NCI-H187 treated with DMSO at 0.1 percent for 48 hours (cell line): ENCODE data around the gene ADPRH.

Experiments
- DNase-seq: peaks from one replicate; lab custom pipeline; 2025; lab: John Stamatoyannopoulos, UW

The ADPRH gene

GRCh38 chr3:119630128-119630879 lies 51.0 kb downstream of the ADPRH start:
- no peak for DNase-seq

- DNase-seq = no peak
Observed at GRCh38 chr3:119630880-119631329, 51.6 kb downstream of the ADPRH start.

- no peak for DNase-seq
Observed at GRCh38 chr3:119631516-119631915, 52.2 kb downstream of the ADPRH start.

- no peak for DNase-seq
Observed at GRCh38 chr3:119632216-119632615, 52.9 kb downstream of the ADPRH start.

- DNase-seq = no peak
Observed at GRCh38 chr3:119632829-119633228, 53.5 kb downstream of the ADPRH start.

GRCh38 chr3:119635719-119636118 lies 56.4 kb downstream of the ADPRH start:
- no peak for DNase-seq

GRCh38 chr3:119636249-119636648 lies 57.0 kb downstream of the ADPRH start:
- no peak for DNase-seq

- DNase-seq = no peak
Observed at GRCh38 chr3:119636891-119637611, 57.8 kb downstream of the ADPRH start.

- DNase-seq = no peak
Observed at GRCh38 chr3:119637679-119638477, 58.6 kb downstream of the ADPRH start.
